HG03439 (cell line): ENCODE measurements around the gene BRPF1.
A peak's percentile ranks its signal among the peaks of the same experiment; 100 is the strongest.
"Not testable (repeated sequence)": the region's sequence is repeated elsewhere in the genome, so short reads cannot be mapped to it uniquely, and the experiment has no call there.

Experiments used
- ATAC-seq: cut with Tn5 transposase; IDR thresholded peaks from one replicate; pipeline ENCODE4 v1.9.1; 2021; ENCODE audit warnings: mild to moderate bottlenecking, moderate library complexity; ENCODE audit not compliant: unreplicated experiment

BRPF1 gene

DNA sequence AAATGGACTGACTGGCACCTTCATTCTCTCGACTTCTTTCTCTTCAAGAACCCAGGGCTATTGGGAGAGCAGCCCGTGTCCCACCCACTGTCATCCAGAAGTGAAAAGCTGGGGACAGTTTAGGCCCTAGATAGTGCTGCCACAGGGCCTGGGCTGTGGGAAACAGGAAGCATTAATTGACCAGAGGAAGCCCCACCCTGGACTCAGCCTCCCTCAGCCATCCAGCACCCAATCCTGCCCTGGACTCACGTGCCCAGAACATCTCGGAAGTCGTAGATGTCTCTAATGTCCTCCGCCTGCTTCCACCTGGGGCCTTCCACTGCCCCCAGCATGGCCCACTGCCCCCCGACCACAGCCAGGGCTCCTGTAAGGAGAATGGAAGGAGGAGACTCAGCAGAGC, 35.9 kb downstream of the BRPF1 start:
- no peak for ATAC-seq

DNA sequence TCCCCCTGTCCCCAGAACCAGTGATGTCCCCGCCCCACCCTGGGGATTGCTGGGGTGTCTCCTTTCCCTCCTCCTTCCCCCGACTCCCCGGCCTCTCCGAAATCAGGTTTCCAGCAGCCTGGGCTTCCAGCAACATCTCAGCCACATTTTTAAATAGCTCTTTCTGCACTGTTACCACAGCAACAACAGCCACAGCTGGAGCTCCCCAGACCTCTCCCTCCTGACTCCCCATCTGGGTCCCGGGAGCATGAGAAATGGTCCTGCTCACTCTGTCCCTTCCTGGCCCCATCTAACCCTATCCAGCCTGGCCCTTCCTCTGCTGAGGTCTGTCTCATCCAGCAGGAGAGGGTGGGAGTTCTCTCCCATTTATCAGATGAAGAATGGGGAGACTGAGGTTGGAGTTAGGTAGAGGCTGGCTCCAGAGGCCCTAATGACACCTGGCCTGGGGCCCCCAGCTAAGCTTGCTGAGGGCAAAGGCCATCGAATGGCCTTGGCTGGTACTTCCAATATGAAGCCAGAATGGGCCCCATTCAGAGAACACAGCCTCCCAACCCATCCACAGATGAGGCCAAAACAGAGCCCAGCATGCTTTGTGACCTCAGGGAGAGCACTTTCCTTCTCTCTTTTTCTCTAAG, 36.7 kb downstream of the BRPF1 start:
- no peak for ATAC-seq

DNA sequence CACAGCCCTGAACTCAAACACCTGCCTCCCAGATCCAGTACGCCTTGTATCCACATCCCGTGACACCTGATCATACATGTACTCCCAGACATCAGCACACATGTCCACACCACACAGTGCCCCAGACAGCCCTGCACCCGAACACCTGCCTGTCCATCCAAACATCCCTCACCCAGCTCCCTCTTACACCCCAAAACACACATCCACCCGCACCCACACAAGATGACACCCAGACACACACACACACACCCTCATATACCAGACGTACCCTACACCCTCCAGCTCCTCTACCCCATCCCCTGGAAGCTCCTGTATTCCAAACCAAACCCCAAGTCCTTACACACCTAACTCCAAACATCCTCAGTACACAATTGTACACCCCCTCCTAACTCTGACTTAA, 37.5 kb downstream of the BRPF1 start:
- no peak for ATAC-seq

DNA sequence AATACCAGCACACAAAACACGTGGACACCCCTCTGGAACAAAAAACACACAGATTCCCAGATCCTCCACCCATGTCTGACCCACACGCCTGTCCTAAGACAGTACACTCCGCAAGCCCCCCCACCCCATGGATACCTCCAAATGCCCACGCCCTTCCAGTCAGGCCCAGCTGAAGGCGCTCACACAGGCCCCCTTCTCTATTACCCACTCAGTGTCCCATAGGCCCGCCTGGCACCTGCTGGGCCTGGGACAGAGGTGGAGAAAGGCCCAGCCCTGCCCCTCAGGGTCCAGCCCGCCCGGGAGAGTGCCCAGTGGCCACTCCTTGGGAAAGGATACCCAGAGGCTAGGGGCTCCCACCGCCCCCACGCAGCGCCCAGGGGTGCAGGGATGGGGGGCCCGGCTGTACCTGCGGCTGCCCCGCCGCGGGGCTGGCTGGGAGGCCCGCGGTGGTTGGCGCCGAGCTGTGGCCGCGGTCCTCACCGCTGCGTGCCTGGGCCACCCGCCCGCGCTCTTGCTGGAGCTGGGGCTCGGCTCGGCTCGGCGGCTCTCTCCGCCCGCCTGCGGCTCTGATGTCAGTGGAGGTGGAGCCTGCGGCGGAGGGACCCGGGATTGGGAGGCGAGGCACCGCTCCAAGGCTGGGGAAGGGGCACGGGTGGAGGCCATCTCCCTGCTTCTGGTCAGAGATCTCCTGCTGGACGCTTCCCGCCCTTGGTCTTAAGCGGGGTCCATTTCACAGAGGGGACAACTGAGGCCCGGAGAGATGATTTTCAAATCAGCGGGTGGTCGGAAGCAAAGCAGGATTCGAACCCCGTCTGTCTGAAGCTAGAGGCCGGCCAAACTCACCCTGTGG, 38.1 kb downstream of the BRPF1 start, which contains the start of gene CAMK1:
Gene CAMK1 (minus strand): TSS at position 522 of the 850 bp plus-strand sequence. CDS start 2,198 bp downstream, outside the sequence.
- peak; percentile 74 for ATAC-seq

DNA sequence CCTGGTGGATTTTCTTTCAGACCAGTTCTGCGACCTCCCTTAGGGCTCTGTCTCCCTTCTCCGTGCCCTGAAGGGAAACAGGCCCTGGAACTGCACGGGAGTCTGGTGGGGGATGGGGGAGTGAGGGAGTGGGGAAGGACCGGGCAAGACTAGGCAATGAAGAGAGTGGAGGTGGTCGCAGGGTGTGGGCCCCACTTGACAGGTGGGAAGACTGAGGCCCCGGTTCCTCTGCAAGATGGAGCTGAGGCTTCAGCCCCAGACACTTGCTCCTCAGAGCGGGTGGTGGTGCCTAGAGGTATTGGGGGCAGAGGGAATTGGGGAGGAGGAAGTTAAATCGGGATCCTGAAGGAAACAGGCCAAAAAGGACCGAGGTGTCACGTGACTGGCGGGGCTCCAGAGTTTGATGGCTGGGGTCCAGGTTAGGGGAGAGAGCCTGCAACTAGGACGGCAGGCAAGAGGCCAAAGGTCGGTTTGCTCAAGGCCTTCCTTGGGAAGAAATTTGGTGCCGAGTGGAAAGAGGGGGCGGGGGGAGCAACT, 38.8 kb downstream of the BRPF1 start:
- ATAC-seq, result no peak

DNA sequence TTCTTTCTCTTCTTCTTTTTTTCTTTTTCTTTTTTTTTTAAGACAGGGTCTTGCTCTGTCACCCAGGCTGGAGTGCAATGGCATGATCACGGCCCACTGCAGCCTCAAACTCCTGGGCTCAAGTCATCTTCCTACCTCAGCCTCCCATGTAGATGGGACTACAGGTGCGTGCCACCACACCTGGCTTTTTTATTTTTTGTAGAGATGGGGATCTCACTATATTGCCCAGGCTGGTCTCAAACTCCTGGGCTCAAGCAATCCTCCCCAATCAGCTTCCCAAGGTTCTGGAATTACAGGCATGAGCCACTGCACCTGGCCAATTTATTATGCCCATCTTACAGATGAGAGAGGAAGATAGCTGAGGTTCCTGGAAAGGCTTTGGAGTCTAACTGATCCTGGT, 39.5 kb downstream of the BRPF1 start:
- ATAC-seq, result not testable (repeated sequence)

DNA sequence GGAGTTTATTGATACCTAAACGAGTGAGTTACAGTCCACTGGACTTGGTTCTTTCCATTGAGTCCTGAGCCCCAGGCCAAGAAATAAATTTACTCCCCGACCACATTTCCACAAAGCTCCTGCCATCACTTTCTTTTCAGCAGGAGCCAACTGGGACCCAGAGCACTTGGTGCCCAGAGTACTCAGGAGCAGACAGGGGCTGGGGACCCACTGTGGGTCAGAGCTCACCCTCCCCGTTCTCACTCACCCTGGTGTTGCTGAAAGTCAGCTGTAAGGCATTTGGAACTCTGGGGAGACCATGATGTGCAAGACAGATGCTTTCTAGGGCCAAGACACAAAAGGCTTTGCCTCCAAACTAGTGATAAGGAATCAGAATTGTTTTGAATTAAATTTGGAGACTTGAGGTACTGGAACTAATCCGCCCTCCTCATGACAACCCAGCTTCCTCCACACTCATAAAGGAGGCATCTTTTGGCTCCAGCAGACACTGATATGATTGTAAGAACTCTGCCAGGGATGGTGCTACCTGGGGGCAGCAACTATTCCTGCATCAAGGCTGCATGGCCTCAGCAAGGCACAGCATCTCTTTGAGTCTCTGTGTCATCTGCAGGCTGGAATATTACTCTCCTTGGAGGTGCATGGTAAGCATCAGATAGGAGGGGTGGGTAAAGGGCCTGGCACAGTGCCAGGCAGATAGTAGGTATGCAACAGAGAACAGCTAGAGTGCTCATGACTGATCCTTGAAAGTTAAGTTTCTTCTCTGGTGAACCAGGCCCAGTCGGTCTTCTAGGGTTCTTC, 45.6 kb downstream of the BRPF1 start:
- ATAC-seq, result no peak

DNA sequence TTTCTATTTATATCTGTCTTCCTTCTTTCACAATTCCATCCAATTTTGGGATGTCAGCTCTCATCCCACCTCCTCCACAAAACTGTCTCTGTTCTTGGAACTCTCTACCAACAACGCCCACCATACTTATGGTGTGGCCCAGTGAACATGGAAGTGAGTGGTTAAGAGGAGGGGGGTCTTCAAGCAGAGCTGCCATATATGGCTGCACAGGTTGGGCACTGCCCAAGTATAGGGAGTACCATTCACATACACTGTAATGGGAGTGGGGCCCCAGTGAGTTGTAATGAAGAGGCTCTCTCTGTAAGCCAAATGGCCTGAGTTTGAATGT, 46.1 kb downstream of the BRPF1 start:
- no peak for ATAC-seq

DNA sequence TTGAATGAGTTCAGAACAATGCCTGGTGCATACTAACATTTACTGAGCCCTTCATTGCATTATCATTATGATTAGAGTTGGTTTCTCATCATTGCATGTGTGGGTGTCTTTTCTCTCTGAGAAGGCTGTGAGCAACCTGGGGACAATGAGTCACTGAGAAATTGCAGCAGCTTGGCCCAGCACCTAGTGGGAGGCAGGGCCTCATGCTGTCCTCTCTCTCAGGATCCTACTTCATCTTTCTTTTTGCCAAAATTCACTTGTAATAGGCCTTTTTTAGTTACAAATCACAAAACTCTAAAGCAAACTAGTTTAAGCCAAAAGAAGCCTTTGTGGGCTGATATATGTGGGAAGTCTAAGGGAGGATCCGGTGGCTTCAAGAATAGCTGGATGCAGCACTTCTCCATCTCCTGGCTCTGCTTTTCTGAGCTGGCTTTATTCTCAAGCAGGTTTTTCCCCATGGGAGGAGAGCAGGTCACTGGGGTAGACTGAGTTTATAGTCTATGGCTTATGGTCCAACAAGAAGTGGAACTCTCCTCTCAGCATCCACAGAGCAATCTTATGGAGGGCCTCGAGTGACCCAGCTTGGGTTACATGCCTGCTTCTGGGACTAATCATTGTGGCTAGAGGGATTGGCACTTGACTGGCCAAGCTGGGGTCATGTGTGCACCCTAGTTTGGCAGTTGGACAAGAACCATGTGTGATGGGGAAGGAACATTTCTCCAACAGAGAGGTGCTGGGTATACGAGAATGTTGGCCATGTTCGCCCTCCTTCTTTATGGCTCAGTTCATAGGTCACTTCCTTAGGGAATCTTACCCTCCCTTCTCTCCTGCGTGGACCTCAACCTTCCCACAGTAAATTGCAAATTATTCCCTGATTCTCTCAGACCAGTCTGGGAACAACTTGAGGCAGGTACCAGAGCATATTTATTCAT, 46.9 kb downstream of the BRPF1 start:
- no peak for ATAC-seq

DNA sequence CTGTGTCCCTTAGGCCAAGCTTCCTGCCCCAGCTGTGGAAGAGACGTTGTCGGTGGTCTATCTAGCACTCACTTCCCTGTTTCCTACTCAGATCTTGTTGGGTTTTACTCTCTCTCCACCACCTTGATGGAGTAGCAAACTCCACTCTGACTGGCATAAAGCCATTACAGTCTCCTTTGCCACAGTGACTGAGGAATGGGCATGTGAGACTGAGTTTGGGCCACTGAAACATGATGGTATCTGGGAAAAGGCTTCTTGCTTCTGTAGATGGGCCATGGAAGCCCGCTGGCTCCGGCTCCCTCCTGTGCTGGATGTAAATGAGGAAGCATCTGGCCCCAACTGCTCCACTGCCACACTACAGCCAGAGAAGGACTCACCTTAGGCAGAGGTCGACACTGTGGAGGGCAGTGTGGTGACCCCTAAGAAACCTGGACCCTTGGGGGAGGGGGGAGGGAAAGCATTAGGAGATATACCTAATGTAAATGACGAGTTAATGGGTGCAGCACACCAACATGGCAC, 47.6 kb downstream of the BRPF1 start:
- no peak for ATAC-seq

DNA sequence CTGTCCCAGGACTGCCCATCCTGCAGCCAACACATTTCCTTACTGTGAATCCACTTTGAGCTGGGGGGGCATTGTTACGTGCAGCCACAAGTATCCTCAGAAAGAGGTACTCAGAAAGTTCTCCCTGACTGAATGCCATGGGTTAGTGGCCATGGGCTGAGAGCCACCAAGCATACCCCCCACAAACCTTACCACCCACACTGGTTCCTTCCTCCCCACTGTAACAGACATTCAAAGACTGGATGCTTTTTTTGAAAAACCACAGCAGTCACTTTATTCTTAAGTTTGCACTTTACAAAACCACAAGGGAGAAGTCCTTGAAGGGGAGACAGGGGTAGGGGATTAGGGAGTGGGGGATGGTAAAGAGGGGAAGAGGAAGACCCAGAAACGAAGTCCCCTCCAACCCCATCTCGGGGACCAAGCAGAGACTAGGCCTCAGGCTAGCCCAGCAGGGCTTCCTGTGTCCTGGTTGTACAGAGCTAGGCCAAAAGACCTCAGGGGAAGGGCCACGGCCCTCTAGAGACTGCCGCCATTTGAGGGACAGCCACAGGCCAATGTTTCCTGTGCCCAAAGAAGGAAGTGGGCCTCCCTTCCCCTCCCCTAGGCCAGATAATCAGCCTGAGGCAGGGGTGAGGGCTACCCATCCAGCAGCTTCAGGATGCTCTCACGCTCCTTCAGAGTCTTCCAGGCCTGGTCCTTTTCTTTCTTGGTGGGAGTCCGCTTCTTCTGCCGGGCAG, 48.4 kb downstream of the BRPF1 start:
- ATAC-seq, result no peak

DNA sequence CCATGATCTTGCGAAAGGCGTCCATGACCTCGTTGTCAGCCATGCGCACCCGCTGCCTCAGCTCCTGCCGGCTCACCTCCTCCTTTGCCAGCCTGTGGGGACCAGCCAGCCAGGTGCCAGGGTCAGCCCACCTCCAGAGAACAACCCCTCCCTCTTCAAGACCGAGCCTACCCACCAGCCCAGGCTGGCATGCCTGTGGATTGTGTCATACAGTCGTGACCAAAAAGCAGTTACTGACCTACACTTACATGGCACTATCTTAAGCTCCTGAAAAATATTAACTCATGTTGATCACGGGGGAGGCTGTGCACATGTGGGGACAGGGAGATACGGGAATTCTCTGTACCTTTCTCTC, 48.9 kb downstream of the BRPF1 start:
- no peak for ATAC-seq

DNA sequence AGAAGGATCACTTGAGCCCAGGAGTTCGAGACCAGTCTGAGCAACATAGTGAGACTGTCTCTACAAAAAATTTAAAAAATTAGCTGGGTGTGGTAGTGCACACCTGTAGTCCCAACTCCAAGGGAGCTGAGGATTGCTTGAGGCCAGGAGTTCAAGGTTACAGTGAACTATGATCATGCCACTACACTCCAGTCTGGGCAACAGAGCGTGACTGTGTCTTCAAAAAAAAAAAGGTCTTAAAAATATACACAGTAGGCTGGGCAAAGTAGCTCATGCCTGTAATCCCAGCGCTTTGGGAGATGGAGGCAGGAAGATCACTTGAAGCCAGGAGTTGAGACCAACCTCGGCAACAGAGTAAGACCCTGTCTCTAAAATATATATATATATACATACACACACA, 49.4 kb downstream of the BRPF1 start:
- no peak for ATAC-seq

DNA sequence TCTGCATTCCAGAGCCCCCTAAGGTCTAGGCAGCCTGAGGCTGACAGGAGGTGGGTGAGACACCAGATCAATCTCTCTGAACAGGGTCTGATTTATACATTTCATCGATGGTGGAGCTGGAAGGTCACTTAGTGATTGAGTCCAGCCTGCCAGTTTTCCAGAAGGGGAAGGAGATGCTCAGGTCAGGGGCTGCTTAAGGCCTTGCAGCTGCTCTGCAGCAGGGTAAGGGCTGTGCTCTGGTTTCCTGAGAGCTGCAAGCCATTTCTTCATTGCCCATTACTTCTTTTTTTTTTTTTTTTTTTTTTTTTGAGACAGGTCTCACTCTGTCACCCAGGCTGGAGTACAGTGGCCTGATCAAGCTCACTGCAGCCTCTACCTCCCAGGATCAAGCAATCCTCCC, 50.0 kb downstream of the BRPF1 start:
- ATAC-seq, result no peak

DNA sequence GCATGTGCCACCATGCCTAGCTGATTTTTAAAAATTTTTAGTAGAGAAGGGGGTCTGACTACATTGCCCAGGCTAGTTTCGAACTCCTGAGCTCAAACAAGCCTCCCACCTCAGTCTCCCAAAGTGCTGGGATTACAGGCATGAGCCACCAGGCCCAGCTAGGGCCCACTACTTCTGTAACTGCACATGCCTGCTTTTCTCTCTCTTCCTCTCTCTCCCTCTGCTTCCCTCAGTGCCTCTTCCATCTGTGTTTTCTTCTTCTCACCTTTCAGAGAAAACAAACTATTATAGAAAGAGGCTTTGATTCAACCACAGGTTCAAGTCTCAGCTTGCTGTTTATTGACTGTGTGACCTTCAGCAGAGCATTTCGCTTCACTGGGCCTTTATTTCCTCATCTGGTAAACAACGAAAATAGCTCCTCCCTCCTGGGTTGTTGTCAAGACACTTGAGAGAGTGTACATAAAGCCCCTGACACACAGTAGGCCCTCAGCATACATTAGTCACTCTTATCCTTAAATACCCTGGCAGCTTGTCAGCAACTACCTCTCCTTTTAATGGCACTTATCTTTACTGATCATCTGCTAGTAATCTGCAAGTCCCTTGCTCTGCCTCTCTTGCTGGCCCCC, 50.6 kb downstream of the BRPF1 start:
- no peak for ATAC-seq

DNA sequence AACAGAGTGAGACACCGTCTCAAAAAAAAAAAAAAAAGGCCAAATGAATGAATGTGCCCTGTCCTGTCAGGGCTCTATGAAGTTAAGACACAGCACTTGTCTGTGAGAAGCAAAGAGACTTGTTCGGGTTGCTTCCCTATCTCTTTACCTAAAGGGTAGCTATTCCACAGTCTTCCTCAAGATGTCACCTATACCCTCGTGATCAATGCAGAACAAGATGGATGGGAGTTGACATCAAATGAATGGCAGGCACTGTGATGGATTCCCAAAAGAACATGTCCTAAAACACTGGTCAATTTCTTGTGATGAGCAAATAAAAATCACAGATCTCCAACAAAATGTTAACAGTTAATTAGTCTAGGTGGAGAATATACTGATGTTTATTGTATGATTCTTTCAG, 51.2 kb downstream of the BRPF1 start:
- ATAC-seq, result no peak

DNA sequence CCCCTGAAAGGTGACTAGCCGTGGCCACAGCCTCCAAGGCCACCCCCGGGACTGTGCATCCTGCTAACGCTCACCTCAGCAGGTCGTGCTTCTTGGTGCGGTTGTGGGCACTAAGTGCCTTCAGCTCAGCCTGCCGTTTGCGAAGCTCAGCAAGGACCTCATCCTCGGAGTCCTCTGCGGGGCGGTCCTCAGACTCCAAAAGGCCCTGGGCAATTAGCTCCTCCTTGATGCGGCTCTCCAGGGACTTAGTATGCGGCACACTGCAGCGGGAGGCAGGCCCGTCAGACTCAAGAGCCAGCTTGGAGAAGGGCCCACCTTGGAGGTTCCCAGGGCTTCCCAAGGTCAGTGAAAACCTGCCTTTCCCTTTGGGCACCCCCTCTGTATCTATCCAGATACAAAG, 52.4 kb downstream of the BRPF1 start:
- ATAC-seq, result no peak

DNA sequence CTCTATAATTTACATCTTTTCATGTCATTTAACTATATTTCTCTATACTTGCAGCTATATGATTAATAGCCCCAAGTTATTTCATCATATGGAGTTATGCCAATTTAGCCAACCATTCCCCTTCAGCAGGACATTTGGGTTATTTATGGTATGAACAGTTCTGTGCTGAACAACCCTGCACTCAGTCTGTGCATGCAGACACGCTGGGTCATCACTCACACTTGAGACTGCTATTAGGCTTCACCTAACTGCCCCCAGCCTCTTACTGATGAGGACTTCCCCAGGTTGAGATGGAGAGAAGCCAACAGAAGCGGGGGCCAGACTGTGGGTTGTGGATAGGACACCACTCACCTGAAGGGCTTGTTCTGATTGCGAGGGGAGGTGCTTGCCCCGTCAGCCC, 53.4 kb downstream of the BRPF1 start:
- ATAC-seq, result no peak

DNA sequence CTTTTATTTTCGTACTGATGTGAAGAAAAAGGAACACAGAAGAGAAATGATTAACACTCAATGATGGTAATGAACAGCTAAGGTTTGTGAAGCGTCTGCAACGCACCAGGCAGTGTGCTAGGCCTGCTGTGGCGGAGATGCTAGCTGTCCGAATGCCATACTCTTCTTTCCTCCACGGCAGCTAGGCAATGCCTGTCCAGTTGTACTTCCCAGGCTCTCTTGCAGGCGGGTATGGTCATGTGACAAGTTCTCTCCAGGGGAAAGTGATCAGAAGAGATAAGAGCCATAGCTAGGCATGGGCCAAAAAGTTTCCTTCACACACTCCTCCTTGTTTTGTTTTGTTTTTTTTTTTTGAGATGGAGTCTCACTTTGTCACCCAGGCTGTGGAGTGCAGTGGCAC, 54.1 kb downstream of the BRPF1 start:
- ATAC-seq, result no peak
